Choroid plexus epithelial cell (primary cell): Measurements from ENCODE around the gene SRC.

Source experiments
- DNase-seq: peaks from one replicate; pipeline ENCODE4 v3.0.0-alpha.2; 2010; ENCODE audit warnings: low read depth
- H3K4me3 ChIP-seq: 2 replicates; pipeline ENCODE4 v1.5.1; 2011; ENCODE audit warnings: low read depth, mild to moderate bottlenecking, control low read depth, low read length, moderate library complexity
- CTCF ChIP-seq: conservative IDR thresholded peaks from 2 replicates; pipeline ENCODE4 v1.5.1; 2011; ENCODE audit warnings: low read depth, mild to moderate bottlenecking, control low read depth, inconsistent platforms, low read length, moderate library complexity

The SRC gene

GRCh38 chr20:37438464-37439222 lies 92.7 kb downstream of the SRC start:
- no peak for TF ChIP-seq CTCF
- DNase-seq: no peak
- H3K4me3 ChIP-seq: no peak overlapping the region

GRCh38 chr20:37439223-37439933 lies 93.4 kb downstream of the SRC start:
- no peak for DNase-seq
- no peak for TF ChIP-seq CTCF
- H3K4me3 ChIP-seq: no peak overlapping the region

- DNase-seq: no peak
- TF ChIP-seq CTCF: no peak
These were observed 95.1 kb downstream of the SRC start for GRCh38 chr20:37441023-37441422.

GRCh38 chr20:37442547-37442946 lies 96.6 kb downstream of the SRC start:
- no peak overlapping the region for H3K4me3 ChIP-seq
- no peak for DNase-seq
- no peak for TF ChIP-seq CTCF

More at GRCh38 chr20:37441023-37441422, 95.1 kb downstream of the SRC start:
- H3K4me3 ChIP-seq: no peak overlapping the region

GRCh38 chr20:37442986-37443385 lies 97.0 kb downstream of the SRC start:
- DNase-seq: no peak
- no peak overlapping the region for H3K4me3 ChIP-seq
- no peak for TF ChIP-seq CTCF

- H3K4me3 ChIP-seq: no peak overlapping the region
- no peak for DNase-seq
- no peak for TF ChIP-seq CTCF
These were observed 97.7 kb downstream of the SRC start for GRCh38 chr20:37443596-37443995.
